HG02763 (cell line): ENCODE data around the gene LHFPL2.

Experiments used
- ATAC-seq: cut with Tn5 transposase; IDR thresholded peaks from one replicate; pipeline ENCODE4 v1.9.1; 2021; ENCODE audit warnings: mild to moderate bottlenecking, moderate library complexity; ENCODE audit not compliant: unreplicated experiment

The LHFPL2 gene

GRCh38 chr5:78505860-78506259 is 142.7 kb downstream of the LHFPL2 start:
- no peak for ATAC-seq

- ATAC-seq = no peak
Observed at GRCh38 chr5:78504704-78505677, 143.6 kb downstream of the LHFPL2 start.

GRCh38 chr5:78503958-78504653 is 144.5 kb downstream of the LHFPL2 start:
- ATAC-seq = no peak

GRCh38 chr5:78501411-78502352 is 146.9 kb downstream of the LHFPL2 start:
- ATAC-seq = no peak

- ATAC-seq = no peak
Observed at GRCh38 chr5:78500871-78501270, 147.7 kb downstream of the LHFPL2 start.

- ATAC-seq = no peak
Observed at GRCh38 chr5:78500028-78500427, 148.5 kb downstream of the LHFPL2 start.

GRCh38 chr5:78499485-78499884 is 149.1 kb downstream of the LHFPL2 start:
- ATAC-seq = no peak

- ATAC-seq = no peak
Observed at GRCh38 chr5:78497573-78498533, 150.7 kb downstream of the LHFPL2 start.

- no peak for ATAC-seq
Observed at GRCh38 chr5:78496373-78496772, 152.2 kb downstream of the LHFPL2 start.

- ATAC-seq = no peak
Observed at GRCh38 chr5:78495800-78496199, 152.8 kb downstream of the LHFPL2 start.

GRCh38 chr5:78492650-78493049 is 155.9 kb downstream of the LHFPL2 start:
- ATAC-seq = no peak

- no peak for ATAC-seq
Observed at GRCh38 chr5:78492224-78492623, 156.3 kb downstream of the LHFPL2 start.

GRCh38 chr5:78490709-78491485 is 157.7 kb downstream of the LHFPL2 start:
- ATAC-seq = no peak

- ATAC-seq = no peak
Observed at GRCh38 chr5:78487846-78488245, 160.7 kb downstream of the LHFPL2 start.

GRCh38 chr5:78486218-78486617 is 162.4 kb downstream of the LHFPL2 start:
- ATAC-seq = no peak

- ATAC-seq = peak; percentile 82
Observed at GRCh38 chr5:78483809-78484521, 164.6 kb downstream of the LHFPL2 start.

GRCh38 chr5:78482948-78483347 is 165.6 kb downstream of the LHFPL2 start:
- ATAC-seq = no peak

- no peak for ATAC-seq
Observed at GRCh38 chr5:78476795-78477194, 171.8 kb downstream of the LHFPL2 start.
